OCI-LY3 (cell line): ENCODE measurements around the gene SH2D6.

Experiments used
- CTCF ChIP-seq: fragments of 200-600, 300-600 bp; sonication (generic); IDR thresholded peaks from 2 replicates; pipeline ENCODE4 v1.5.1; 2014; ENCODE audit warnings: antibody characterized with exemption, low read length, low read depth
- EZH2phosphoT487 ChIP-seq: fragments of 200-600 bp; shearing (Covaris generic); IDR thresholded peaks from 2 replicates; pipeline ENCODE4 v1.6.1; 2018; ENCODE audit warnings: antibody characterized with exemption, mixed run types, low read depth

DNA sequence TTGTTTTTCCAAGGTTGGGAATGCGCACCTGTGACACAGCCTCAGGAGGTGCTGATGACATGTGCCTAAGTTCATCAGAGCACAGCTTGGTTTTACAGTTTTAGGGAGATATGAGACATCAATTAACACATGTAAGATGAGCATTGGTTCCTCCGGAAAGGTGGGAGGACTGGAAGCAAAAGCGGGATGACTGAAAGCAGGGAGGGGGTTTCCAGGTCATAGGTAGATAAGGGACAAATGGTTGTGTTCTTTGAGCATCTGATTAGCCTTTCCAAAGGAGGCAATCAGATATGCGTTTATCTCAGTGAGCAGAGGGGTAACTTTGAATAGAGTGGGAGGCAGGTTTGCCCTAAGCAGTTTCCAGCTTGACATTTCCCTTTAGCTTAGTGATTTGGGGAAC, 34.7 kb upstream of the SH2D6 start:
- TF ChIP-seq CTCF (no peak), EZH2phosphoT487 (no peak)
